ENCODE results near the gene INTS7.

The INTS7 gene

DNA sequence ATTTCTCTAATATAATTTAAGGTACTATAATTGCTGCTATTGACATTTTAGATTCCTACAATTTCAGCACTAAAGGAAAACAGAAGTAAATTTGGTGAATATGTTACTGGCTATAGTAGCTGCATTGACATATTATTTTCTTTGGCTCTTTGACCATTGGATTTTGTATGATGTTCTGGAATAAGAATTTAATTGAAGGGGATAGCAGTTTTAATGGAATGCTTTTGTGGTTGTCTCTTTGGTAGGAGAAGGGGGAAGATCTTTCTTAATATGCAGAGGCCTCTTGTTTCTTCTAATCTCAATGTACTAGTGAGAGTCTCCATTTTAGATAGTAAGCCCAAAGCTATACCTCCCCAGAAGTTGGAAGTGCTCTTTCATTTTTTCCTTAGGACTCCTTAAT is 7.1 kb upstream of the INTS7 start:
- H3K4me3 Mint-ChIP-seq: no peak overlapping the region
- peaks cover 18% of the 10 kb centered on the region for H3K4me1 Mint-ChIP-seq
- no peaks in the 10 kb centered on the region for H3K27me3 Mint-ChIP-seq (ENCODE audit: low read depth, poor library complexity)
- DNase-seq: no peak
- H3K36me3 Mint-ChIP-seq (ENCODE audit: low read depth): peaks cover 67% of the 10 kb centered on the region
- H3K9me3 Mint-ChIP-seq: no peaks in the 10 kb centered on the region
- H3K27ac Mint-ChIP-seq: no peak overlapping the region
- TF ChIP-seq, protein P1, sequence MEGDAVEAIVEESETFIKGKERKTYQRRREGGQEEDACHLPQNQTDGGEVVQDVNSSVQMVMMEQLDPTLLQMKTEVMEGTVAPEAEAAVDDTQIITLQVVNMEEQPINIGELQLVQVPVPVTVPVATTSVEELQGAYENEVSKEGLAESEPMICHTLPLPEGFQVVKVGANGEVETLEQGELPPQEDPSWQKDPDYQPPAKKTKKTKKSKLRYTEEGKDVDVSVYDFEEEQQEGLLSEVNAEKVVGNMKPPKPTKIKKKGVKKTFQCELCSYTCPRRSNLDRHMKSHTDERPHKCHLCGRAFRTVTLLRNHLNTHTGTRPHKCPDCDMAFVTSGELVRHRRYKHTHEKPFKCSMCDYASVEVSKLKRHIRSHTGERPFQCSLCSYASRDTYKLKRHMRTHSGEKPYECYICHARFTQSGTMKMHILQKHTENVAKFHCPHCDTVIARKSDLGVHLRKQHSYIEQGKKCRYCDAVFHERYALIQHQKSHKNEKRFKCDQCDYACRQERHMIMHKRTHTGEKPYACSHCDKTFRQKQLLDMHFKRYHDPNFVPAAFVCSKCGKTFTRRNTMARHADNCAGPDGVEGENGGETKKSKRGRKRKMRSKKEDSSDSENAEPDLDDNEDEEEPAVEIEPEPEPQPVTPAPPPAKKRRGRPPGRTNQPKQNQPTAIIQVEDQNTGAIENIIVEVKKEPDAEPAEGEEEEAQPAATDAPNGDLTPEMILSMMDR (IDR thresholded peaks at IDR 0.05): no peak

DNA sequence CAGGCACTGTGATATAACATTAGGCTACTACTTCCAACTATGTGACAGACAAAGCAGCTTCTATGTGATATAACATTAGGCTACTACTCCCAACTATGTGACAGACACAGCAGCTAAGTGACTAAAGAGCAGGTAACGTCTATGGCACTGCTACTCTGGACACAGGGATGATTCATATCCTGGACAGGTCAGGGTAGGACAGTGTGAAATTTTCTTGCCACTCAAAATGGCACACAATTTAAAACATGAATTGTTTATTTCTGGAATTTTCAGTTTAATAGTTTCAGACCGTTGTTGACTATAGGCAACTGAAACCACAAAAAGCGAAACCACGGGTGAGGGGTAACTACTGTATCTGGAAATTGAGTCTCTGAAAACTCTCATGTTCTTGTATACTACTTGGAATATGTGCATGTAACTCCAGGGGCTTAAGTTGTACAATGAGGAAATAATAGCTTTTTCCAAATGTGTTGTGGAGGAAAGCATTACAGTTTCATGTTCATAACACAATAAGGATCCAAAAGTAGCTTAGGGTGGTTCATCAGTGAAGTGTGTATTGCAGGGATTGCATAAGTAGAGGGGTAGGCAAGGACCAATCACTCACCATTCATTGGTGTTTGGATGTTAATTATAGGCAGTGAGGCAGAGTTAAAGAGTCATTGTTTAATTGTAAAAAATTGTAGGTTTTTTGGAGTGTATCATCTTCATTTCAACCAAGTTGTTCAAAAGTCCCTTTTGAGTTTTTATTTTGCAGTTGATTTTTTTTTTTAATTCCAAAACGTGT is 5.5 kb upstream of the INTS7 start:
- no peak overlapping the region for H3K27ac Mint-ChIP-seq
- no peak overlapping the region for H3K4me3 Mint-ChIP-seq
- peaks cover 30% of the 10 kb centered on the region for H3K4me1 Mint-ChIP-seq

DNA sequence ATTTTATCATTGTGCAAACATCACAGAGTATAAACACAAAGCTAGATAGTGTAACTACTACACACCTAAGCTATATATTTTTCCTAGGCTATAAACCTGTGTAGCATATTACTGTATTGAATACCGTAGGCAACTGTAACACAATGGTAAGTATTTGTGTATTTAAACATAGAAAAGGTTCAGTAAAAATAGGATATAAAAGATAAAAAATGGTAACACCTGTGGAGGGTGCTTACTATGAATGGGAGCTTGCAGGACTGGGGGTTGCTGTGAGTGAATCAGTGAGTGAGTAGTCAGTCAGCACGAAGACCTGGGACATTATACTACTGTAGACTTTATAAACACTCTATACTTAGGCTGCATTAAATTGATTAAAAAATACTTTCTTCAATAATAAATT is 4.3 kb upstream of the INTS7 start:
- peaks cover 44% of the 10 kb centered on the region for H3K36me3 Mint-ChIP-seq (ENCODE audit: low read depth)
- no peak overlapping the region for H3K4me3 Mint-ChIP-seq
- no peaks in the 10 kb centered on the region for H3K9me3 Mint-ChIP-seq
- TF ChIP-seq, protein P1 (IDR thresholded peaks at IDR 0.05): no peak
- H3K27ac Mint-ChIP-seq: no peak overlapping the region
- peaks cover 32% of the 10 kb centered on the region for H3K4me1 Mint-ChIP-seq
- H3K27me3 Mint-ChIP-seq (ENCODE audit: low read depth, poor library complexity): no peaks in the 10 kb centered on the region
- DNase-seq: no peak

More for the DNA sequence above, 5.5 kb upstream of the INTS7 start:
- Mint-ChIP-seq H3K27me3 (ENCODE audit: low read depth, poor library complexity) (no peaks in the 10 kb centered on the region), H3K36me3 (ENCODE audit: low read depth) (peaks cover 55% of the 10 kb centered on the region), H3K9me3 (no peaks in the 10 kb centered on the region)
- DNase-seq: no peak
- TF ChIP-seq, protein P1 (IDR thresholded peaks at IDR 0.05): no peak

DNA sequence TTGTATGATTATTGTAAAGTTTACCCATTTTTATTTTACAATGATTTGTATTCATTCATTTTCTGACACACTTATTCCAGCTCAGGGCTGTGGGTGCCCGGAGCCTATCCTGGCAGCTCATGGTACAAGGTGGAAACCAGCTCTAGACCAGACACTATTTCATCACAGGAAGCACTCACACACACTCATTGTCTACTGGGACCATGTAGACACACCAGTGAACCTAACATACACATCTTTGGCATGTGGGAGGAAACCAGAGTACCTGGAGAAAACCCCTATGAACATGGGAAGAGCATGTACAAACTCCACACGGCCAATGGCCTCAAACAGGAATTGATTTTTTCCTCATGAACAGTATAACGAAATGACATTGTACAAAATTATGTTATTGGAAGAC is 2.5 kb upstream of the INTS7 start:
- TF ChIP-seq, protein P1 (IDR thresholded peaks at IDR 0.05): no peak
- Mint-ChIP-seq H3K9me3 (peaks cover 2% of the 10 kb centered on the region), H3K4me1 (peaks cover 45% of the 10 kb centered on the region), H3K4me3 (peak overlapping the region; percentile 97), H3K36me3 (ENCODE audit: low read depth) (peaks cover 45% of the 10 kb centered on the region), H3K27ac (no peak overlapping the region), H3K27me3 (ENCODE audit: low read depth, poor library complexity) (no peaks in the 10 kb centered on the region)
- no peak for DNase-seq

DNA sequence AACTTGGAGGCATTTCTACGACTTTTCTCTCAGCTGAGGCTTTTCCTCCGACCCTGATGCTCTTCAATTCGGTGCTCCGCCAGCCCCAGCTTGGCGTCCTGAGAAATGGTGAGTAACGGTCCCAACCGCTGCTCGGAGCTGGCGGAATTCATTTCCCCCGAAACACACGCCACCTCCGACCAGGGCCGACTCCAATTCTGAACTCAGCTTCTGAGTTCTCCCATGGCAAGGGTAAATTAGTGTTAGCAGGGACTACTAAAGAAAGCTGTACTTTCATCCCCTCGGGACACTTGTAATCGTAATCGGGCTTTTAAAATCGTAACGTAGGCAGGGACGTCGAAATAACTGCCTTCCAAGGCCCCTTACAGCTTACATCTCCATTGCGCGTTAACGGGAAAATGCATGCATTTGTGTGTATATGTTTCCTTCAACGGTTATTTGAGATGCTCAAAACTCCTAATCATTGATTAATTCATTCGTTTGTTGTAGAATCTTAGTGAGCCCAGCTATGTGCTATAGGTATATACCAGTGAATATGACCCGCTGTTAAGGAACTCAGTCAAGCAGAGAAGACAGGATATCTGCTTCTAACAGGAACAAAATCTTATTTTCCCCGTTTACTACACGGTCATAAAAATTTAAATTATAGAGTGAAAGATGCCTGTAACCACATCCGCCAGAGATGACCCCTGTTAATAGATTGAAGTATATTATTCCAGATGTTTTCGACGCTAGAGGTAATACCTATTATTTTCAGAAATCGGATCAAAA is 663 bp upstream of the INTS7 start:
- peak overlapping the region; percentile 97 for H3K4me3 Mint-ChIP-seq
- peak overlapping the region; percentile 99 for H3K27ac Mint-ChIP-seq
- TF ChIP-seq, protein P1 (IDR thresholded peaks at IDR 0.05): no peak
- H3K9me3 Mint-ChIP-seq: peaks cover 4% of the 10 kb centered on the region
- DNase-seq: no peak
- H3K27me3 Mint-ChIP-seq (ENCODE audit: low read depth, poor library complexity): no peaks in the 10 kb centered on the region
- peaks cover 60% of the 10 kb centered on the region for H3K4me1 Mint-ChIP-seq
- peaks cover 39% of the 10 kb centered on the region for H3K36me3 Mint-ChIP-seq (ENCODE audit: low read depth)

Measured in nephron progenitor cell (in vitro differentiated cells).